ENCODE results near the gene EPM2A.

The EPM2A gene

DNA sequence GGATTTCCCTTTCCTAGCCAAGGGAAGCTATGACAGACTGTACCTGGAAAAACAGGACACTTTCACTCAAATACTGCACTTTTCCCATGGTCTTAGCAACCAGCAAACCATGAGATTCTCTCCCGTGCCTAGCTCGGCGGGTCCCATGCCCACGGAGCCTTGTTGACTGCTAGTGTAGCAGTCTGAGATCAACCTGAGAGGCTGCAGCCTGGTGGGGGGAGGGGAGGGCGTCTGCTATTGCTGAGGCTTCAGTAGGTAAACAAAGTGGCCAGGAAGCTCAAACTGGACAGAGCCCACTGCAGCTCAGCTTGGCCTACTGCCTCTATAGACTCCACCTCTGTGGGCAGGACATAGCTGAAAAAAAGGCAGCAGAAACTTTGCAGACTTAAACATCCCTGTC lies 61.8 kb downstream of the EPM2A start:
- DNase-seq (ENCODE audit: low read depth): no peak

- DNase-seq (ENCODE audit: low read depth): no peak
These were observed 65.0 kb downstream of the EPM2A start for GRCh38 chr6:145670311-145670710.

DNA sequence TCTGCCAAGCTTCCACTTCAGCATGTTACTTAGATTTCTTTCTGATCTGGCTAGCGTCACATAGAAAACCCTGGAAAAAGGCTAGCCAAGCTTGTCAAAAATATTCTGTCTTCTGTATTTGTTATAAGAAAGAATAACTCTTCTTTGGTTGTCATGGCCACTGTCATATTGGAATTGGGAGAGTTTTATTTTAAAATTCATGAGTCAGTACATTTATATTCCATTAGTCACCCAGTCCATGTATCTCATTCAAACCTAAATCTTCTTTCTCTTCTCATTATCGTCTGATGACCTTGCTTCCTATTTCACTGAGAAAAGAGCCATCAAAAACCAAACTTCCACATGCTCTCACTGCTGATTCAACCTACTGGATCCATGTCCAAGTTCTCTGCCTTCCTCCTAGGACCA lies 65.7 kb downstream of the EPM2A start:
- peak; percentile 90 for DNase-seq (ENCODE audit: low read depth)

GRCh38 chr6:145668844-145669243 lies 66.5 kb downstream of the EPM2A start:
- no peak for DNase-seq (ENCODE audit: low read depth)

DNA sequence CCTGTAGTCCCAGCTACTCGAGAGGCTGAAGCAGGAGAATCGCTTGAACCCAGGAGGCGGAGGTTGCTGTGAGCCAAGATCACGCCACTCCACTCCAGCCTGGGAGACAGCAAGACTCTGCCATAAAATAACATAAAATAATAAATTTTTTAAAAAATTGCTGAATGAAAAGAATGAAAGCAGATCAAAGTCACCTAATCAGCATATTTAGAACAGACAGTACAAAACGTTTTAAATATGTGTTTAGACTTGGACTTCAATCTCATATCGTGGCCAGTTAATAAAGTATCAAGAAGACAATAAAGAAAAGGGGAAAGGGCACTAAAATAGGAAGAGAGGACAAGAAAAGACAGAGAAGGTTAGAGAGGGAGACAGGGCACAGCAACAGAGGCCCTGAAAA lies 74.6 kb downstream of the EPM2A start:
- no peak for DNase-seq (ENCODE audit: low read depth)

DNA sequence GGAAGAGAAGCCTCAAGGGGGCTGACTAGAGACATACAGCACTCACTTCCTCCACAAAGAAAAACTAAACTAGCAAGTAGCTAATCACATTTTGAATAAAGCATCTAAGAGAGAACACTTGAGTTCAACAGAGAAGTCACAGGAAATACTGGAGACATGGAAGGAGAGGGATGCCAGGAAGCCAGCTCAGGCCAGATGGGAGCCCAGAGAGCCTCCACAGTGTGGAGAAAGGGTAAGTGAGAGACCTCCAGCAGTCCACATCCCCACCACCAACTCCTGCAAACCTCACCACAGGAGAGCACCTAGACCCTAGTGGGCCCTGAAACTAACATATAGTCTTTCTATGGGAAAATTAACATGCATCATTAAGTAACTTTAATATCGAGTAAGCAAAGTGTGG lies 79.2 kb downstream of the EPM2A start:
- DNase-seq (ENCODE audit: low read depth): peak; percentile 29

GRCh38 chr6:145652572-145652971 lies 82.7 kb downstream of the EPM2A start:
- DNase-seq (ENCODE audit: low read depth): no peak

DNA sequence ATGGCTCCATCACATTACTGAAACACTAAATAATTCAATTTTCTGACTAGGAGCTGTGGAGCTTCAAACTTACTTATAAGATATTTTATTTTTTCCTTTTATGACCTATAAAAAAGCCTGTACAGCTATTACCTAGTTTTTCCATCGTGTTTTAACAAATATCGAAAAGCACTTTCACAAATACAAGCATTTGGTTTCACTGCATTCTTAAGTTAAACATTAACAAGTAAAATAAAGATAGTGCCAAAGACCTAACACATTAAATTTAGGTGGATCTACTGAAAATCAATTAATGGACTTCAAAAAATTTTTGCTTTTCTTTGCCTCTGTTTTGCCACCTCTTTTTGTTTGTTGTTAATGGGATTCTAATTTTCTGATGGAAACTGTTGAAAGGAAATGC lies 83.3 kb downstream of the EPM2A start:
- no peak for DNase-seq (ENCODE audit: low read depth)

GRCh38 chr6:145648149-145648548 lies 87.2 kb downstream of the EPM2A start:
- DNase-seq (ENCODE audit: low read depth): no peak

DNA sequence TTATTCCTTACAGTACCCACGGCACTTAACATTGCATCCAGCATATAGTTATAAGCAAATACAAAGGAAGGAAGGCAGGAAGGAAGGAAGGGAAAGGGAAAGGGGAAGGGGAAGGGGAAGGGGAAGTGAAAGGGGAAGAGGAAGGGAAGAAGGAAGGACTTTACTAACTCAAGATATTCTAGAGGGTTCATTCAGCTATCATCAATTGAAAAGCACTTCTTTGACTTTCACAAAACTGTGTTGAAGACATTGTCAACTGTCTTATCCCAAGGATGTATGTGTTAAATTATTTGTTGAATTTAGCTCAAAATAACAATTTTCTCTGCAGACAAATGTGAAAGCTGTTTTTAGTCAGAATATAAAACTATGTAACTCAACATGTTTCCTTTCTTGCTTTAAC lies 87.7 kb downstream of the EPM2A start:
- no peak for DNase-seq (ENCODE audit: low read depth)

- peak; percentile 28 for DNase-seq (ENCODE audit: low read depth)
These were observed 91.6 kb downstream of the EPM2A start for GRCh38 chr6:145643760-145644159.

- peak; percentile 79 for DNase-seq (ENCODE audit: low read depth)
These were observed 101.2 kb downstream of the EPM2A start for GRCh38 chr6:145633981-145634627.

DNA sequence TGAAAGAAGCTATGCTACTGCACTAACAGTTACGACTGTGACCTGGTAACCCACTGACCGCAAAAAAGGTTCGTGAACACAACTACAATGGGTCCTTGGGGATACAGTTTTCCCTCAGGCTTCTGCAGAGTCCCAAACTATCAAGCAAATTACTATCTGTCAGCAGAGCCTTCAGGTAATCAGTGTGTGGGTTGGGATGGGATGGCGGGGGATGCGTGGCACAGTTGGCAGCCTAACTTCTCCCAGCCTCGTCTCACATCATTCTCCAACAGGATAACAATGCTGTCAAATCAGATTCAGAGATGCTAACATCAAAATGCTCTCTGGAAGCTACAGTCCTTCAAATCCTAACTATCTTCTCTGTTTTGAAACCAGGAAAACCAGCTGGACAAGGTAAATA lies 102.3 kb downstream of the EPM2A start:
- no peak for DNase-seq (ENCODE audit: low read depth)

GRCh38 chr6:145631374-145631773 lies 103.9 kb downstream of the EPM2A start:
- DNase-seq (ENCODE audit: low read depth): no peak

DNA sequence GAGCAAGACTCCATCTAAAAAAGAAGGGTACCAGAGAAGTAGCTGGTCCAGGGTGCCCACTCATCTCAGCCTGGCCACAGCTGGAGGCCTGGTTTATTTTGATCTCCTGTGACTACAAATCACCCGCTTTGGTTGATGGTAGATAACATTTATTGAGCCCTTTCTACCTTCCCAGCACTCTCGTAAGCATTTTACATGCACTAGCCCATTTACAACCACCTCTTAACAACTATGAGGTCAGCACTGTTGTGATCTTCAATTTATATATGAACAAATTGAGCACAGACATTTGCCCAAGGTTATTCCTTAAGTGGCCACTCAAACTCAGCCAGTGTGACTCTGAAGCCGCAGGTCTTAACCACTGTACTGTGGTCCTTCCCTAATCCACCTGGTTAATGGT lies 104.7 kb downstream of the EPM2A start:
- no peak for DNase-seq (ENCODE audit: low read depth)

GRCh38 chr6:145629478-145629877 lies 105.8 kb downstream of the EPM2A start:
- no peak for DNase-seq (ENCODE audit: low read depth)

DNA sequence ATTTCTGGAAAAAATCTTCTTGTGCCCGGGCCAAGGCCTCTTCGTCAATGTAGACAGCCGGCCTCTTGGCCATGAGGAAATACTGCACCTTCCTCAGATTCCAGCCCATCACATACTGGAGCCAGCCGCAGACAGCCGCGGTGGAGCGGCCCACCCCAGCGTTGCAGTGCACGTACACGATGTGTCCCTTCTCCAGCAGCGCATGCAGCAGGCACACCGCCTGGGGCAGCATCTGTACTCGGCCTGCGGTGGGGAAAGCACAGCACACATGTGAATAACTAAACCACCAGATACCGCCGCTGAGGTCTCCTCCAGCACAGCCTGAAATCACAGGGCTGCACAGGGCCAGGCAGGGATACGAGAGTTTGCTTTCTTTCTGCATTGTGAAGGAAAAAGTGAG lies 107.9 kb downstream of the EPM2A start:
- DNase-seq (ENCODE audit: low read depth): peak; percentile 57

DNA sequence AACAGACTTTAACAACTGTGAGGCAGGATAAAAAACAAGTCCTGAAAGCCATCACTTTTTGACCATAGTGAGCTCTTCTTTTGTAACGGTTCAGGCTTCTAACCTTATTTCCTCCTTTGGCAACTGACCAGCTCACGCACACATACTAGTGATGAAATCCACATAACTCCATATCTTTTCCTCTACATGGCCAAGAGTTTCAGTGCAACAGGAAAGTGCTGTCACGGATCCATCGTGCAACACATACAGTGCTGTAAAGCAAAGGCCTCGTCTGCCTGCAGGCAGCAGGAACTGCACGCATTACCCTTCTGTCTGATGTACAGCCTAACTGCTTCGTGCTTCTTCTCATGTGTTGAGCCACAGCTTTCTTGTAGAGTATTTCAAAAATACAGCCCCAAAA lies 108.5 kb downstream of the EPM2A start:
- DNase-seq (ENCODE audit: low read depth): peak; percentile 59

GRCh38 chr6:145623231-145623630 lies 112.1 kb downstream of the EPM2A start:
- DNase-seq (ENCODE audit: low read depth): no peak

DNA sequence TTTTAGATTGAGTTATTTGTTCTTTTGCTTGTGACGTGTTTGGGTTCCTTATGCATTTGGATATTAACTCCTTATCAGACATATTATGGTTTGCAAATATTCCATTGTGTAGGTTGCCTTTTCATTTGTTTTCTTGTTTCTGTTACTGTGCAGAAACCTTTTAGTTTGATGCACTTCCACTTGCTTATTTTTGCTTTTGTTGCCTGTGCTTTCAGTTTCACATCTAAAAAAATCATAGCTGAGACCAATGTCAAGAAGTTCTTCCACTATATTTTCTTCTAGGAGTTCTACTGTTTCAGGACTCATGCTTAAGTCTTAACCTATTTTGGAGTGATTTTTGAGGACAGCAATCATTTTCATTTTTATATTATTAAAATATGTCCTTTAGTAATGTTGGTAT lies 113.5 kb downstream of the EPM2A start:
- no peak for DNase-seq (ENCODE audit: low read depth)

DNA sequence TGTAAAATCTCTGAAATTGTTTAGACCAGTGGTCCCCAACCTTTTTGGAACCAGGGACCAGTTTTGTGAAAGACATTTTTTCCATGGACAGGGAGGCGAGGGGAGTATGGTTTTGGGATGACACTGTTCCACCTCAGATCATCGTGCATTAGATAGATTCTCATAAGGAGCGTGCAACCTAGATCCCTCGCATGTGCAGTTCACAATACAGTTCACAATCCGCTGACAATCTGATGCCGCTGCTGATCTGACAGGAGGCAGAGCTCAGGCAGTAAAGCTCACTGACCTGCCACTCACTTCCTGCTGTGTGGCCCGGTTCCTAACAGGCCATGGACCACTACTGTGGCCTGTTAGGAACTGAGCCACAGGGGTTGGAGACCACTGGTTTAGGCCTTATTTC lies 115.2 kb downstream of the EPM2A start:
- no peak for DNase-seq (ENCODE audit: low read depth)

- no peak for DNase-seq (ENCODE audit: low read depth)
These were observed 125.8 kb downstream of the EPM2A start for GRCh38 chr6:145609521-145609920.

GRCh38 chr6:145608850-145609249 lies 126.5 kb downstream of the EPM2A start:
- DNase-seq (ENCODE audit: low read depth): no peak

DNA sequence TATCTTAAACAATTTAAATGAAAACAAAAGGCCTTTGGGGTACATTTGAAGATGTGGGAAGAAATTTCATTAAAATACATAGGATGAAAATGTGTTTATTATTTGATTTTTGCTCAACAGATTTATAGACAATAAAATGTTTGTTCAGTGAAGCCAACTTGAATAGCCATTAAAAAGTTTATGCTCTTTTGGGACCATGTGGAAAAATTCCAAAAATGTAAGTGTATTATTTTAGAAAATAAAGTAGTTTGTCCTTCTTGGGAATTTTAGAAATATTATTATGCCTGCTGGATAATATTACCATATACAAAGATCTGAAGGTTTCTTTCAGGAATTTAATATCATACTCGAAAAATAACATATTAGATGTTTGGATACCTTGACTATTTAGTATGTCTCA lies 131.3 kb downstream of the EPM2A start:
- no peak for DNase-seq (ENCODE audit: low read depth)

GRCh38 chr6:145603424-145603833 lies 131.9 kb downstream of the EPM2A start:
- DNase-seq (ENCODE audit: low read depth): no peak

Data from EH (cell line).